LNCAP (cell line): ENCODE results near the gene PAPSS2.

Experiments
- TF ChIP-seq, protein P1 (sequence below): fragments of 450-650 bp; IDR thresholded peaks from 2 replicates; pipeline ENCODE4 v1.5.1; 2017; ENCODE audit warnings: mild to moderate bottlenecking

Gene PAPSS2

GRCh38 chr10:87622314-87623004 lies 37.2 kb upstream of the PAPSS2 start:
- TF ChIP-seq, protein P1, sequence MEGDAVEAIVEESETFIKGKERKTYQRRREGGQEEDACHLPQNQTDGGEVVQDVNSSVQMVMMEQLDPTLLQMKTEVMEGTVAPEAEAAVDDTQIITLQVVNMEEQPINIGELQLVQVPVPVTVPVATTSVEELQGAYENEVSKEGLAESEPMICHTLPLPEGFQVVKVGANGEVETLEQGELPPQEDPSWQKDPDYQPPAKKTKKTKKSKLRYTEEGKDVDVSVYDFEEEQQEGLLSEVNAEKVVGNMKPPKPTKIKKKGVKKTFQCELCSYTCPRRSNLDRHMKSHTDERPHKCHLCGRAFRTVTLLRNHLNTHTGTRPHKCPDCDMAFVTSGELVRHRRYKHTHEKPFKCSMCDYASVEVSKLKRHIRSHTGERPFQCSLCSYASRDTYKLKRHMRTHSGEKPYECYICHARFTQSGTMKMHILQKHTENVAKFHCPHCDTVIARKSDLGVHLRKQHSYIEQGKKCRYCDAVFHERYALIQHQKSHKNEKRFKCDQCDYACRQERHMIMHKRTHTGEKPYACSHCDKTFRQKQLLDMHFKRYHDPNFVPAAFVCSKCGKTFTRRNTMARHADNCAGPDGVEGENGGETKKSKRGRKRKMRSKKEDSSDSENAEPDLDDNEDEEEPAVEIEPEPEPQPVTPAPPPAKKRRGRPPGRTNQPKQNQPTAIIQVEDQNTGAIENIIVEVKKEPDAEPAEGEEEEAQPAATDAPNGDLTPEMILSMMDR: no peak

- TF ChIP-seq, protein P1: no peak
Measured at GRCh38 chr10:87623191-87623590, 36.5 kb upstream of the PAPSS2 start.

- TF ChIP-seq, protein P1: no peak
Measured at GRCh38 chr10:87625661-87626060, 34.0 kb upstream of the PAPSS2 start.

DNA sequence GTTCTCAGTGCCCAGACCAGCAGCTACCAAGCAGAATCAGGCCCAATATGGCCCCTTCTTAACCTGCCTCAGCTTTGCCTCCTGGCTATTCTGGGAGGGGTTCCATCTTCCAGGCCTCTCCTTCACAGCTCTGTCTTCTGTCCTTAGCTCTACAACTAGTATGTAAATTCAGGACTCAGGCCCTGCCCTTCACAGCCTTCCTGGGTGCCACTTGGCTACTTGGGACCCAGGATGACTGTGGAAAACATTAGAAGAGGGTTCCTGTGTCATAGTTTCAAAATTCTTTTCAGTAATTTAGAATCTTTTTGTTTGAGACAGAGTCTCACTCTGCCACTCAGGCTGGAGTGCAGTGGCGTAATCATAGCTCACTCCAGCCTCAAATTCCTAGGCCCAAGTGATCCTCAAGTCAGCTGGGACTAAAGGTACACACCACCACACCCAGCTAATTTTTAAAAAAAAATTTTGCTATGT lies 33.2 kb upstream of the PAPSS2 start:
- TF ChIP-seq, protein P1: no peak

- TF ChIP-seq, protein P1: no peak
Measured at GRCh38 chr10:87630171-87630570, 29.5 kb upstream of the PAPSS2 start.

DNA sequence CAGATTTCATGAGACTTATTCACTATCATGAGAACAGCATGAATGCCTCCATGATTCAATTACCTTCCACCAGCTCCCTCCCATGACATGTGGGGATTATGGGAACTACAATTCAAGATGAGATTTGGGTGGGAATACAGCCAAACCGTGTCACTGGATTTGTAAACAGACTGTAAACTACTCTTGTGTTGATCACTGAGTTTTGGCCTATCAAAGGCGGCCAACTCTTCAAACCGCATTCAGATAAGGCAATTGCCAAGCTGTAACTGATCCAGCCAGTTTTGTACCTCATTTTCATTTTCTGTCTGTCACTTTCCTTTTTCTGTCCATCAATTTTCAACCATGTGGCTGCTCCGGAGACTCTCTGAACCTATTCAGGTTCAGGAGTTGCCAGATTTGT lies 27.2 kb upstream of the PAPSS2 start:
- TF ChIP-seq, protein P1: no peak

GRCh38 chr10:87634311-87634710 lies 25.4 kb upstream of the PAPSS2 start:
- TF ChIP-seq, protein P1: no peak
